Testis (tissue), 3 donors: ENCODE results near the gene ZNF775. TPM values are rescaled to one million over a fixed set of nuclear protein-coding genes. Genes with fewer than 3 reads are reported as not detected.

Experiments used
- DNase-seq: peaks from one replicate; pipeline ENCODE4 v3.0.0-alpha.2; 2019
- H3K27ac ChIP-seq, 2 donors: fragments of 200-600 bp; sonication (generic); one replicate each; pipeline ENCODE4 v1.5.1; 2019
- H3K27me3 ChIP-seq: fragments of 200-600 bp; sonication (generic); one replicate; pipeline ENCODE4 v1.5.1; 2019
- H3K36me3 ChIP-seq: fragments of 200-600 bp; sonication (generic); one replicate; pipeline ENCODE4 v1.5.1; 2017; ENCODE audit warnings: low read depth; ENCODE audit errors: missing control alignments
- H3K4me1 ChIP-seq: fragments of 200-600 bp; sonication (generic); one replicate; pipeline ENCODE4 v1.5.1; 2019
- H3K4me3 ChIP-seq, 2 donors: fragments of 200-600 bp; sonication (generic); one replicate each; pipeline ENCODE4 v1.5.1; 2017 to 2019
- H3K9me3 ChIP-seq: fragments of 200-600 bp; sonication (generic); one replicate; pipeline ENCODE4 v1.5.1; 2017
- POLR2A ChIP-seq: fragments of 450-650 bp; IDR thresholded peaks from one replicate; pipeline ENCODE4 v1.6.1; 2017; ENCODE audit warnings: antibody characterized with exemption, mild to moderate bottlenecking, moderate library complexity
- WGBS, 2 donors: methylation state at CpG; one replicate each; pipeline ENCODE4 v1.1.5; 2018; 5-methylcytosine and 5-hydroxymethylcytosine counted together
- intact Hi-C: fragments of 100-400 bp; cut with DNase I; formaldehyde crosslinking; loops from one replicate; pipeline ENCODE4 v1.15.1; 2023; ENCODE audit warnings: low total_unique reads
- polyA plus RNA-seq: library from polyadenylated mRNA; stranded (reverse); fragments of 350-450 nt; fragmentation: Illumina TruSeq; extraction: RNeasy Lipid Tissue Mini Kit (QIAGEN cat#74804); gene quantifications from one replicate; pipeline ENCODE4 v1.2.3, GENCODE V29; 2014; ENCODE audit warnings: low read depth, low replicate concordance; ENCODE audit not compliant: insufficient read depth
- total RNA-seq, 2 donors: library from RNA; depleted of rRNA; stranded (reverse); fragments of >200 nt; gene quantifications; one replicate each; pipeline ENCODE4 v1.2.3, GENCODE V29; 2016
- TF ChIP-seq, protein P1 (sequence below), 3 experiments: fragments of 450-650 bp in 2 of 3; fragments of 200-600 bp in 1 of 3; sonication (generic) in 1 of 3; IDR thresholded peaks; one replicate each; pipeline ENCODE4 v1.5.1; 2016 to 2019; ENCODE audit warnings: antibody characterized with exemption in 3 of 3, mild to moderate bottlenecking in 2 of 3, moderate library complexity in 1 of 3

ZNF775 gene
- total and polyA plus RNA-seq, 3 donors from 2014 or later: 5.2 to 14.1 (median 11.0) TPM

DNA sequence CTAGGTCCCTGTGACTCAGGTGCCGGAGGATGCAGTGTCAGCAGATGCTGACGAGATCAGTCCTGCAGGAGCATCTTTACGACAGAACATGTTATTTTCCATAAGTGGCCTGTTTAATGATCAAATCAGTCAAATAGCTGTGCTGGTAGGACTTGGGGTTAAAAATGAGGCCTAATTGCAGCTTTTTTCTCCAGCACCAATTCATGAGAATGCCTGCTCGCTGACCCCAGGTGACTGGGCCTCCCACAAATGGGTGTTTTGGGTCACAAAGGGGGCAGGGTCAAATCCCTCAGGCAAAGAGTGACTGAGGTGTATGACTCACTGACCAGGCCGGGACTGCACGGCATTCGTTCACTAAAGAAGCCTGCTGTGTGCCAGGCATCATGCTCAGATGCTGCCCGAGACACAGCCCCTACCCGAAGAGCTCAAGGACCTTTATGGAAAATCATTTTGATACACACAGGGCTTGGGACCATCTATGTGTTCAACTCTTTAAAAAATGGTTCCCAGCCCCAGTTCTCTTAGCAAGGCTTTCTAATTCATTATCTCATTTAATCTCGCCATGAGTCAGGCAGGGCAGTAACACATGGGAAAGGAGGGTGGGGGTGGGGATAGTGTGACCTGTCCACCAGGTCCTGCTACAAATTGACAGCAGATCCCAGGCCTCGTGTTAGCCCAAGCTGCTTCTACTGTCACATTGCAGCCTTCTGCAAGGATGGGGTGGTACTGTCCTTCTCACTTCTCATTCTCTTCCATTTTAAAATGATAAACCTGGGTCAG is 21.1 kb downstream of the ZNF775 start:
- no peaks in the 10 kb centered on the region for H3K9me3 ChIP-seq
- 69 to 86% methylated on average over 11 of the region's 11 CpGs for WGBS, 2 donors
- peaks cover 29% of the 10 kb centered on the region for H3K4me1 ChIP-seq
- H3K27me3 ChIP-seq: no peaks in the 10 kb centered on the region
- DNase-seq: no peak
- no peak overlapping the region for H3K4me3 ChIP-seq
- intact Hi-C loops: no loop called here
- H3K36me3 ChIP-seq: no peaks in the 10 kb centered on the region
- TF ChIP-seq, protein P1, sequence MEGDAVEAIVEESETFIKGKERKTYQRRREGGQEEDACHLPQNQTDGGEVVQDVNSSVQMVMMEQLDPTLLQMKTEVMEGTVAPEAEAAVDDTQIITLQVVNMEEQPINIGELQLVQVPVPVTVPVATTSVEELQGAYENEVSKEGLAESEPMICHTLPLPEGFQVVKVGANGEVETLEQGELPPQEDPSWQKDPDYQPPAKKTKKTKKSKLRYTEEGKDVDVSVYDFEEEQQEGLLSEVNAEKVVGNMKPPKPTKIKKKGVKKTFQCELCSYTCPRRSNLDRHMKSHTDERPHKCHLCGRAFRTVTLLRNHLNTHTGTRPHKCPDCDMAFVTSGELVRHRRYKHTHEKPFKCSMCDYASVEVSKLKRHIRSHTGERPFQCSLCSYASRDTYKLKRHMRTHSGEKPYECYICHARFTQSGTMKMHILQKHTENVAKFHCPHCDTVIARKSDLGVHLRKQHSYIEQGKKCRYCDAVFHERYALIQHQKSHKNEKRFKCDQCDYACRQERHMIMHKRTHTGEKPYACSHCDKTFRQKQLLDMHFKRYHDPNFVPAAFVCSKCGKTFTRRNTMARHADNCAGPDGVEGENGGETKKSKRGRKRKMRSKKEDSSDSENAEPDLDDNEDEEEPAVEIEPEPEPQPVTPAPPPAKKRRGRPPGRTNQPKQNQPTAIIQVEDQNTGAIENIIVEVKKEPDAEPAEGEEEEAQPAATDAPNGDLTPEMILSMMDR (IDR thresholded peaks at IDR 0.05): no peak
- TF ChIP-seq POLR2A: no peak
- no peak overlapping the region for H3K27ac ChIP-seq

DNA sequence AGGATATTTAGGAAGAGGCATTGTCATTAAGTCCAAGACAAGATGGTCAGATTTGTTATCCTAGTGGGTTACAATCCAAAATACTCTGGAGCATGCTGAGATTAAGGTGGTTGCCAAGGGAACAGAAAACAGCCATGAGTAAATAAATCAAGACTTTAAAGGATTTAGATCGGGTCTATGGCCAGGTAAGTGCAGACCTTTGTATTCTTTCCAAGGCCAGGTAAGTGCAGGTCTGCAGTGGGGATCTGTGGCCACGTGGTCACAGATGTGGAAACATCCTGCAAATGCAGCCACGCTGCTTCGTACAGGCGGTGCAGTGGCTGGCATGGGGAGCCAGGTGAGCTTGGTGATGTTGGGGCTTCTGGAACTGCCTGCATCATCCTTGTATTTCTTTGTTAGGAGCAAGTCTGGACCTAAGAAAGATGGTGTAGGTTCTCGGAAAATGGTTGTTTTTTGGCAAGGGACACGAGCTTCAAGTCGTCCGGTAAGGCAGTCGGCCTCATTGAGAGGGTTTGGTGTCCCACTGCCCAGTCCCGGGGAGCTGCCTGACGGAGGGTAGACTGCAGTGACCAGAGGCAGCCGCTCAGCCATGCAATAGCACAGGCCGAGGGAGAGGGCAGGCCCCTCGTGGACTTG is 21.8 kb downstream of the ZNF775 start:
- no peaks in the 10 kb centered on the region for H3K27me3 ChIP-seq
- no peak overlapping the region for H3K4me3 ChIP-seq
- 67 to 69% methylated on average over 15 of the region's 15 CpGs for WGBS, 2 donors
- no peak for TF ChIP-seq POLR2A
- TF ChIP-seq, protein P1 (IDR thresholded peaks at IDR 0.05): no peak
- DNase-seq: peak; percentile 51
- no peaks in the 10 kb centered on the region for H3K9me3 ChIP-seq
- H3K27ac ChIP-seq: no peak overlapping the region
- no peaks in the 10 kb centered on the region for H3K36me3 ChIP-seq
- intact Hi-C loops: no loop called here
- peaks cover 29% of the 10 kb centered on the region for H3K4me1 ChIP-seq

DNA sequence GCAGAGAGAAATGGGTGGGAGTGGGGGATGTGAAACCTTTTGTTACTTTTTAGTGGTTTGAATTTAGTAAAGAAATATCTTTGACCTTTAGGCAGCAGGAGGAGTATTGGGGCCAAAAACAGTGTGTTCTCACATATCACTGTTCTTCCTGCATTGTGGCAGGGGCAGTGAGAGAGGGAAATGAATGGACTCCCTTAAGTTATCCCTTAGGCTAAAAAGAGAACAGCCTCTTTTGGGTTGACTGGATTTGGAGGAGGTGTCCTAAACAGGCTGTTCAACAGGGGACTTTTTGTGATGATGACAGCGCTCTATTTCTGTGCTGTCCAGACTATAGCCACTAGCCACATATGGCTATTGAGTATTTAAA is 22.3 kb downstream of the ZNF775 start:
- TF ChIP-seq, protein P1 (IDR thresholded peaks at IDR 0.05): no peak
- no peak for TF ChIP-seq POLR2A
- no peak for DNase-seq
- no peaks in the 10 kb centered on the region for H3K36me3 ChIP-seq
- H3K4me3 ChIP-seq: no peak overlapping the region
- H3K27ac ChIP-seq: peak overlapping the region in 1 of 2 donors; percentile 38
- 63 to 100% methylated on average over 1 of the region's 1 CpG for WGBS, 2 donors
- peaks cover 29% of the 10 kb centered on the region for H3K4me1 ChIP-seq
- intact Hi-C loops: no loop called here
- H3K27me3 ChIP-seq: no peaks in the 10 kb centered on the region
- H3K9me3 ChIP-seq: no peaks in the 10 kb centered on the region

DNA sequence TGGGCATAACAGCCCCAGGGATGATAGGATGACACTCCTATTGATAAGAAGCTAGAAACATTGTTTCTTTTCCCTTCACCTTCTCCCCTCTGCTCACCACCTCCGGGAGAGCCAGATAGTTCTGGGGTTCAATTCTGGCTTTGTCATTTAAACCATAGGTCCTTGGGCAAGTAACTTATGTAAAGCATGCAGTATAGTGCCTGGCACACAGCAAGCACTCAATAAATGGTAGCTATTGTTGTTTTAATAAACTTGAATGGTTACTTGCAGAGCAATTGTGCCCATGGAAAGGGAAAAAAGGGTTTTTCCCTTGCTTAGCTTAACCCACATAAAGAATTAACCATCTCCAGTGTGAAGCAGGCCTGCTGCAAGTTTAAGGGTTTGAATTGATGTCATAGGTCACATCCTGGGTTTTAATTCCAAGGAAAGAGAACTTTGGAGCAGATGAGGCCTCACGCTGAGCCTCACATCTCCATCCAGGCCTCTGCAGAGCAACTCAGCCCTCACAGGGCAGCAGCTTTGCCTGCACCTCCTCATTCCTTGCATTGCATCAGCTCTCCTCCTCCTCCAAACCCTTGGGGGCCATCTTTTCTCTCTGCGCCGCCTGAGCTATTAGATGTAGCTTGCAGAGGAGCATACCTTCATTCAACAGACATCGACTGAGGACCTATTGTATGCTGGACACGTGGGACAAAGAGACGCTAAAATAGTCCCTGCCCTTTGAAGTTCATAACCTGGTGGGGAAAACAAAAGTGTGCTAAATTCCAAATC is 22.9 kb downstream of the ZNF775 start:
- H3K4me3 ChIP-seq: no peak overlapping the region
- no peak for TF ChIP-seq POLR2A
- TF ChIP-seq, protein P1 (IDR thresholded peaks at IDR 0.05): no peak
- no peaks in the 10 kb centered on the region for H3K9me3 ChIP-seq
- no peaks in the 10 kb centered on the region for H3K27me3 ChIP-seq
- WGBS, 2 donors: 67 to 77% methylated on average over 7 of the region's 7 CpGs
- DNase-seq: no peak
- peaks cover 35% of the 10 kb centered on the region for H3K4me1 ChIP-seq
- no peaks in the 10 kb centered on the region for H3K36me3 ChIP-seq
- intact Hi-C loops: no loop called here
- peak overlapping the region in 1 of 2 donors; percentile 96 for H3K27ac ChIP-seq
